Retina (tissue), 1 donor: ENCODE data around the gene MFSD2A.
"Not testable (repeated sequence)": the region's sequence is repeated elsewhere in the genome, so short reads cannot be mapped to it uniquely, and the experiment has no call there.

Experiments used
- DNase-seq: peaks from one replicate; pipeline ENCODE4 v3.0.0-alpha.2; 2016

MFSD2A gene

GRCh38 chr1:39969531-39970270 is 14.8 kb downstream of the MFSD2A start:
- DNase-seq: no peak

GRCh38 chr1:39970274-39970673 is 15.3 kb downstream of the MFSD2A start:
- no peak for DNase-seq

GRCh38 chr1:39971138-39971537 is 16.2 kb downstream of the MFSD2A start:
- no peak for DNase-seq

- DNase-seq: peak; percentile 79
These were observed 18.7 kb downstream of the MFSD2A start for GRCh38 chr1:39973503-39974135.

- DNase-seq: no peak
These were observed 21.8 kb downstream of the MFSD2A start for GRCh38 chr1:39976732-39977131.

- DNase-seq: no peak
These were observed 22.3 kb downstream of the MFSD2A start for GRCh38 chr1:39977202-39977601.

- no peak for DNase-seq
These were observed 24.7 kb downstream of the MFSD2A start for GRCh38 chr1:39979654-39980053.

GRCh38 chr1:39980555-39981313 is 25.8 kb downstream of the MFSD2A start:
- no peak for DNase-seq

- DNase-seq: no peak
These were observed 26.4 kb downstream of the MFSD2A start for GRCh38 chr1:39981385-39981784.

- DNase-seq: no peak
These were observed 27.0 kb downstream of the MFSD2A start for GRCh38 chr1:39981945-39982344.

- not testable (repeated sequence) for DNase-seq
These were observed 29.5 kb downstream of the MFSD2A start for GRCh38 chr1:39984480-39984879.

GRCh38 chr1:39984951-39985350 is 30.0 kb downstream of the MFSD2A start:
- DNase-seq: no peak

- no peak for DNase-seq
These were observed 32.9 kb downstream of the MFSD2A start for GRCh38 chr1:39987869-39988268.

GRCh38 chr1:39988618-39989343 is 33.8 kb downstream of the MFSD2A start:
- no peak for DNase-seq

GRCh38 chr1:39990428-39990827 is 35.5 kb downstream of the MFSD2A start:
- no peak for DNase-seq

- DNase-seq: no peak
These were observed 37.3 kb downstream of the MFSD2A start for GRCh38 chr1:39992234-39992633.

GRCh38 chr1:39992888-39993287 is 37.9 kb downstream of the MFSD2A start:
- no peak for DNase-seq

GRCh38 chr1:39995973-39996393 is 41.0 kb downstream of the MFSD2A start:
- no peak for DNase-seq

GRCh38 chr1:39996396-39997004 is 41.6 kb downstream of the MFSD2A start:
- no peak for DNase-seq

- no peak for DNase-seq
These were observed 46.5 kb downstream of the MFSD2A start for GRCh38 chr1:40001456-40001855.

GRCh38 chr1:40003156-40004093 is 48.5 kb downstream of the MFSD2A start:
- DNase-seq: no peak

GRCh38 chr1:40004857-40005256 is 49.9 kb downstream of the MFSD2A start:
- DNase-seq: no peak
